Thoracic aorta (tissue), 2 donors: ENCODE data around the gene UQCC5. TPM values are rescaled to one million over a fixed set of nuclear protein-coding genes. Genes with fewer than 3 reads are reported as not detected.
A peak's percentile ranks its signal among the peaks of the same experiment; 100 is the strongest.
"Not testable (repeated sequence)": the region's sequence is repeated elsewhere in the genome, so short reads cannot be mapped to it uniquely, and the experiment has no call there.

Experiments used
- ATAC-seq: fragments of 150-250 bp; one replicate; pipeline ENCODE4 v1.8.0; 2017; ENCODE audit warnings: low read depth; ENCODE audit not compliant: insufficient number of reproducible peaks, low FRiP score
- DNase-seq: peaks from one replicate; pipeline ENCODE4 v3.0.0-alpha.2; 2020; ENCODE audit warnings: low spot score
- H3K27ac ChIP-seq, 2 donors: fragments of 200-600 bp; sonication (generic); 1 replicate in 1 of 2; 2 replicates in 1 of 2; pipeline ENCODE4 v1.5.1; 2016; ENCODE audit warnings: mild to moderate bottlenecking in 2 of 2, moderate library complexity in 2 of 2
- H3K27me3 ChIP-seq: fragments of 200-600 bp; sonication (generic); replicated peaks from 2 replicates; pipeline ENCODE4 v1.6.0; 2016; ENCODE audit warnings: mild to moderate bottlenecking; ENCODE audit not compliant: insufficient read depth
- H3K36me3 ChIP-seq: fragments of 200-600 bp; sonication (generic); one replicate; pipeline ENCODE4 v1.5.1; 2016
- H3K4me1 ChIP-seq, 2 donors: fragments of 200-600 bp; sonication (generic); 1 replicate in 1 of 2; 2 replicates in 1 of 2; pipeline versions ENCODE4 v1.5.1 to v1.6.0; 2016; ENCODE audit warnings: low read depth in 2 of 2, mild to moderate bottlenecking in 1 of 2; ENCODE audit not compliant: control insufficient read depth in 1 of 2
- H3K4me3 ChIP-seq: fragments of 200-600 bp; sonication (generic); 2 replicates; pipeline ENCODE4 v1.5.1; 2016; ENCODE audit warnings: mild to moderate bottlenecking
- H3K9me3 ChIP-seq: fragments of 200-600 bp; sonication (generic); 2 replicates; pipeline ENCODE4 v1.5.1; 2016
- total RNA-seq, 2 donors: library from RNA; depleted of rRNA; stranded (reverse); fragments of >200 nt; gene quantifications; one replicate each; pipeline versions ENCODE4 v1.1.0 to v1.2.3, GENCODE V29; 2016
- TF ChIP-seq, protein P1 (sequence below): fragments of 200-600 bp; sonication (generic); IDR thresholded peaks from one replicate; pipeline ENCODE4 v1.5.1; 2019; ENCODE audit warnings: antibody characterized with exemption

Gene UQCC5
- total RNA-seq, 2 donors from 2014 or later = 0.95 to 8.7 TPM

DNA sequence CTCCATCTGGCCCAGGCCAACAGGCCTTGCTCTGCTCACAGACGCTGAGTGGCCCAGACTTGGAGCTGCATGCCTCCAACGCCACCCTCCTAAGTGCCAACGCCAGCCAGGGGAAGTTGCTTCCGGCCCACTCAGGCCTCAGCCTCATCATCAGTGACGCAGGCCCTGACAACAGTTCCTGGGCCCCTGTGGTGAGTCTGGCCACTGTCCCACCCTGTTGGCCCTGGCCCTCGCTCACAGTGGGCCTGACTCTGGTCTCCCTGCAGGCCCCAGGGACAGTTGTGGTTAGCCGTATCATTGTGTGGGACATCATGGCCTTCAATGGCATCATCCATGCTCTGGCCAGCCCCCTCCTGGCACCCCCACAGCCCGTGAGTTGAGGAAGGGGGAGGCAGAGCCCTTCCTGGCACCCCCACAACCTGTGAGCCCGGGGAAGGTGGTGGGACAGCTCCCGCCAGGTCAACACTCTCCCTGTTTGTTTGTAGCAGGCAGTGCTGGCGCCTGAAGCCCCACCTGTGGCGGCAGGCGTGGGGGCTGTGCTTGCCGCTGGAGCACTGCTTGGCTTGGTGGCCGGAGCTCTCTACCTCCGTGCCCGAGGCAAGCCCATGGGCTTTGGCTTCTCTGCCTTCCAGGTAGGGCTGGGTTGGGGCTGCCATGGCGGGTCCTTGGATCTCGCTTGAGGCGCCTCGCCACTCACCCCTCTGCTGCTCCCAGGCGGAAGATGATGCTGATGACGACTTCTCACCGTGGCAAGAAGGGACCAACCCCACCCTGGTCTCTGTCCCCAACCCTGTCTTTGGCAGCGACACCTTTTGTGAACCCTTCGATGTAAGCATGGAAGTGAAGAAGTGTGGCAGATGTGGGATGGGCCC lies 12.8 kb upstream of the UQCC5 start:
- ATAC-seq (no peak), DNase-seq (no peak)
- Histone ChIP-seq H3K27ac (no peak overlapping the region), H3K9me3 (no peaks in the 10 kb centered on the region), H3K4me3 (no peak overlapping the region), H3K27me3 (no peaks in the 10 kb centered on the region), H3K4me1 (peaks cover 5 to 14% of the 10 kb centered on the region in 2 donors), H3K36me3 (peaks cover 7% of the 10 kb centered on the region)
- TF ChIP-seq, protein P1, sequence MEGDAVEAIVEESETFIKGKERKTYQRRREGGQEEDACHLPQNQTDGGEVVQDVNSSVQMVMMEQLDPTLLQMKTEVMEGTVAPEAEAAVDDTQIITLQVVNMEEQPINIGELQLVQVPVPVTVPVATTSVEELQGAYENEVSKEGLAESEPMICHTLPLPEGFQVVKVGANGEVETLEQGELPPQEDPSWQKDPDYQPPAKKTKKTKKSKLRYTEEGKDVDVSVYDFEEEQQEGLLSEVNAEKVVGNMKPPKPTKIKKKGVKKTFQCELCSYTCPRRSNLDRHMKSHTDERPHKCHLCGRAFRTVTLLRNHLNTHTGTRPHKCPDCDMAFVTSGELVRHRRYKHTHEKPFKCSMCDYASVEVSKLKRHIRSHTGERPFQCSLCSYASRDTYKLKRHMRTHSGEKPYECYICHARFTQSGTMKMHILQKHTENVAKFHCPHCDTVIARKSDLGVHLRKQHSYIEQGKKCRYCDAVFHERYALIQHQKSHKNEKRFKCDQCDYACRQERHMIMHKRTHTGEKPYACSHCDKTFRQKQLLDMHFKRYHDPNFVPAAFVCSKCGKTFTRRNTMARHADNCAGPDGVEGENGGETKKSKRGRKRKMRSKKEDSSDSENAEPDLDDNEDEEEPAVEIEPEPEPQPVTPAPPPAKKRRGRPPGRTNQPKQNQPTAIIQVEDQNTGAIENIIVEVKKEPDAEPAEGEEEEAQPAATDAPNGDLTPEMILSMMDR = no peak

DNA sequence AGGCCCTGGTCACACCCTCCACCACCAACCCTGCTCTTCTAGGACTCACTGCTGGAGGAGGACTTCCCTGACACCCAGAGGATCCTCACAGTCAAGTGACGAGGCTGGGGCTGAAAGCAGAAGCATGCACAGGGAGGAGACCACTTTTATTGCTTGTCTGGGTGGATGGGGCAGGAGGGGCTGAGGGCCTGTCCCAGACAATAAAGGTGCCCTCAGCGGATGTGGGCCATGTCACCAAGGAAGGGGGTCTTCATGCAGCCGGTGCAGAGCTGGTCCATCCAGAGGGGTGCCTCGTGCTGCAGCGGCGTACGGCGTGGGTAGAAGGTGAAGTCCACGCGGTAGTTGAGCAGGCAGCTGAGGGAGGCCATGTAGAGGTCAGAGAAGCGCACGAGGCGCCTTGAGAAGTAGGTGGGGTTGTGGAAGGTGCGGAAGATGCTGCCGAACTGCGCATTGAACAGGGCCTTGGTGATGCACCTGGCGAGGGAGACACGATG lies 12.1 kb upstream of the UQCC5 start:
- no peak overlapping the region for H3K4me3 ChIP-seq
- TF ChIP-seq, protein P1 = no peak
- peaks cover 5 to 16% of the 10 kb centered on the region in 2 donors for H3K4me1 ChIP-seq
- ATAC-seq (no peak), DNase-seq (no peak)
- H3K27ac ChIP-seq = peak overlapping the region in 1 of 2 donors; percentile 65
- no peaks in the 10 kb centered on the region for H3K27me3 ChIP-seq
- H3K9me3 ChIP-seq = no peaks in the 10 kb centered on the region
- H3K36me3 ChIP-seq = peaks cover 7% of the 10 kb centered on the region

DNA sequence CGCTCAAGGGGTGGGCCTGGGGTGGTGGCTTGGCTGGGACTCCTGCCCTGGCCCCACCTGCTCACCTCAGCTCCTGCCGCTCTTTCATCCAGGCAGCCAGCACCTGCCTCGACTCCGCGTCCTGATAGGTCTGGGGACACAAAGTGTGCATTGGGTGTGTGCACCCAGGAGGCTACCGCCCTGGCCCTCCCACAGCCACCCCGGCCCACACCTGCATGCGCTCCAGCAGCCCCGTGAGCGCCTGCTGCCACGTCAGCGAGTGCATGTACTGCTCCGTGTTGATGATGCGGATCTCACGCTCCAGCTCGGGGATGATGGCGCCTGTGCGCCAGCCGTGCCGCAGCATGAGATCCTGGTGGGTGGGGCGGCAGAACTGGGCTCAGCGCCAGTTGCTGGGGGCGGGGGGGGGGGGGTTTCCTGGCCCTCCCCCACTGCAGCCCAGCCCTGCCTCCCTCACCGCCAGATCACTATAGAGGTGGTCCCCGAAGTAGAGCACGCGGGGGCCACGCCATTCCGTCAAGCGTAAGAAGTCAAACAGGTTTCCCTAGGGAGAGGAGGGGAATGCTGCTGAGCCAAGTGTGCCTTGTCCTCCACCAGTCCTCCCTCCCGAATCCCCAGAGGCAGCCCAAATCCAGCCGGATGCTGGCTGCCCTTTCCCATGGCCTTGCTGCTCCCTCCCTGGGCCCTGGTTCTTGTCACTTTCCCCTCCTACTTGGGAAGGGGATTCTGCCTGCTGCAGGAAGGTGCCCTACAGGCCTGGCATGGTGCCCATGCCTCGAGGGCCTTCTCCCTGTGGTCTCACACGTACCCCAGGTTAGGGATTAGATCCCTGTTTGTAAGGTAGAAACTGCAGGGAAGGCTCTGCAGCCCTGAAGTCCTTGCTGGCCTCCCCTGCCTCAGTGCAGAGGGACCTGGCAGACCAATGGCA lies 11.4 kb upstream of the UQCC5 start:
- H3K9me3 ChIP-seq = no peaks in the 10 kb centered on the region
- peaks cover 9 to 23% of the 10 kb centered on the region in 2 donors for H3K4me1 ChIP-seq
- peaks cover 7% of the 10 kb centered on the region for H3K36me3 ChIP-seq
- DNase-seq (no peak), ATAC-seq (no peak)
- TF ChIP-seq, protein P1 = no peak
- H3K4me3 ChIP-seq = peak overlapping the region; percentile 39
- no peaks in the 10 kb centered on the region for H3K27me3 ChIP-seq
- peak overlapping the region; percentile 25 to 65 for H3K27ac ChIP-seq

DNA sequence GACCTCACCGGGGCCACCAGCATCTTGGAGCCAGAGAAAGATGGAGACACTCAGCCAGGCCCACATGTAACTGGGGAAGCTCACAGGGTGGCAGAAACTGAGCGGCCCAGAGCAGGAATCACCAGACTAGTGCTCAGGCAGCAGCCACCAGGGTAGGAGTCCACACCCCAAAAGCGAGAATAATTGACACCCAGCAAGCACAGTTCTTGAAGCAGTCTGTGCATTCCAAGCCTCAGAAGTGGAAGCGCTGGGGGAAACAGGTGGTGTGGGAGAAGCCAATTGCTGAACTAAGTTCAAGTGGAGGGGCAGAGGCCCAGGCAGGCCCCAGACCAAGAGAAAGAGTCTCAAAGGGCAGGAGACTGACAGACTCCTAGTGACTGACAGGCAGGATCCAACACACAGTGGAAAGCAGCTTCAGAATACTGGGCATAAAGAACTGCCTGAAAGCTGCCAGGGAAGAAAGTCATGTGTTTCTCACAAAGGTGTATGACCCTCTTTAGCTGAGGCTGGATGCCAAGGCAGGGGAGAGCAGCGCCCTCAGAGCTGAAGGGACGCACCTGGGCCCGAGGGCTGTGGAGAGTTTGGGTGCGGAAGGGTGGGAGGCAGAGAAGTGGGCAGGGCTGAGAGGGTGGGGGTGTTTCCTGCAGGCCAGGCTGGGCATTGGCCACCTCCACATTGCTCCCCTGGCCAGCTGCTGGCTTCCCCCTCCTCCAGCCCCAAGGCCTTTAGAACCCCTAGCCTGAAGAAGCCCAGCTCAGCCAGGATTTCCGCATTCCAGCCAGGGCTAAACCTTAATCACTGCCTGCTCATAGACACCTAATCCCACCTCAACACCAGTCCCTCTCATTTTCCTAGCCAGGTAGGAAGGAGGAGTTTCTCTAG lies 10.5 kb upstream of the UQCC5 start:
- Histone ChIP-seq H3K4me3 (no peak overlapping the region), H3K27me3 (no peaks in the 10 kb centered on the region), H3K9me3 (no peaks in the 10 kb centered on the region), H3K36me3 (peaks cover 7% of the 10 kb centered on the region), H3K27ac (peak overlapping the region; percentile 25 to 65), H3K4me1 (peaks cover 10 to 33% of the 10 kb centered on the region in 2 donors)
- TF ChIP-seq, protein P1 = no peak
- DNase-seq = no peak
- no peak for ATAC-seq

DNA sequence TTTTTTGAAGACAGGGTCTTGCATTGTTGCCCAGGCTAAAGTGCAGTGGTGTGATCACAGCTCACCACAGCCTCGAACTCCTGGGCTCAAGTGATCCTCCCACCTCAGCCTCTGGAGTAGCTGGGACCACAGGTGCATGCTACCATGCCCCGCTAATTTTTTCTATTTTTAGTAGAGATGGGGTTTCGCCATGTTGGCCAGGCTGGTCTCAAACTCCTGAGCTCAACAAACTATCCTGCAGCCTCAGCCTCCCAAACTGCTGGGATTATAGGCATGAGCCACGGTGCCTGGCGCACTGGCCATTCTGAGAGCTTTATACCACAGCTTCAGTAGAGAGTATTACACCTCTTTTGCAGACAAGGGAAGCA lies 9.8 kb upstream of the UQCC5 start:
- H3K4me3 ChIP-seq, DNase-seq, ATAC-seq, H3K9me3 ChIP-seq, H3K27me3 ChIP-seq, H3K27ac ChIP-seq, H3K36me3 ChIP-seq: not testable (repeated sequence)
- H3K4me1 ChIP-seq = peaks cover 10 to 37% of the 10 kb centered on the region in 2 donors
